ENCODE results near the gene RHOH. TPM values are rescaled to one million over a fixed set of nuclear protein-coding genes. Genes with fewer than 3 reads are reported as not detected.
A peak's percentile ranks its signal among the peaks of the same experiment; 100 is the strongest.

Gene RHOH
- total RNA-seq, 1 donor = not detected

GRCh38 chr4:40164459-40164858 is 32.4 kb upstream of the RHOH start:
- DNase-seq (ENCODE audit: low read depth) = no peak
- no peak for TF ChIP-seq CTCF (IDR thresholded peaks at IDR 0.05; ENCODE audit: insufficient read depth, low read length)
- no peak overlapping the region for H3K4me3 ChIP-seq (ENCODE audit: low read depth, low read length)

- no peak for TF ChIP-seq CTCF (IDR thresholded peaks at IDR 0.05; ENCODE audit: insufficient read depth, low read length)
- no peak overlapping the region for H3K4me3 ChIP-seq (ENCODE audit: low read depth, low read length)
- DNase-seq (ENCODE audit: low read depth) = no peak
Observed at GRCh38 chr4:40165916-40166315, 30.9 kb upstream of the RHOH start.

GRCh38 chr4:40168070-40168469 is 28.8 kb upstream of the RHOH start:
- no peak for DNase-seq (ENCODE audit: low read depth)
- H3K4me3 ChIP-seq (ENCODE audit: low read depth, low read length) = no peak overlapping the region
- no peak for TF ChIP-seq CTCF (IDR thresholded peaks at IDR 0.05; ENCODE audit: insufficient read depth, low read length)

GRCh38 chr4:40170588-40170987 is 26.2 kb upstream of the RHOH start:
- H3K4me3 ChIP-seq (ENCODE audit: low read depth, low read length) = no peak overlapping the region
- no peak for DNase-seq (ENCODE audit: low read depth)
- no peak for TF ChIP-seq CTCF (IDR thresholded peaks at IDR 0.05; ENCODE audit: insufficient read depth, low read length)

- DNase-seq (ENCODE audit: low read depth) = peak; percentile 6
- no peak for TF ChIP-seq CTCF (IDR thresholded peaks at IDR 0.05; ENCODE audit: insufficient read depth, low read length)
- no peak overlapping the region for H3K4me3 ChIP-seq (ENCODE audit: low read depth, low read length)
Observed at GRCh38 chr4:40173470-40173875, 23.4 kb upstream of the RHOH start.

GRCh38 chr4:40176602-40177001 is 20.2 kb upstream of the RHOH start:
- no peak overlapping the region for H3K4me3 ChIP-seq (ENCODE audit: low read depth, low read length)
- no peak for DNase-seq (ENCODE audit: low read depth)
- TF ChIP-seq CTCF (IDR thresholded peaks at IDR 0.05; ENCODE audit: insufficient read depth, low read length) = no peak

GRCh38 chr4:40177591-40177990 is 19.2 kb upstream of the RHOH start:
- no peak for TF ChIP-seq CTCF (IDR thresholded peaks at IDR 0.05; ENCODE audit: insufficient read depth, low read length)
- no peak for DNase-seq (ENCODE audit: low read depth)

More at GRCh38 chr4:40177591-40177990, 19.2 kb upstream of the RHOH start:
- H3K4me3 ChIP-seq (ENCODE audit: low read depth, low read length) = no peak overlapping the region

Measured in fibroblast of the aortic adventitia (primary cell).